ENCODE results near the gene LTBP2.

Gene LTBP2

GRCh38 chr14:74572726-74573301 lies 39.2 kb downstream of the LTBP2 start:
- no peak for FAIRE-seq
- no peak for TF ChIP-seq POLR2A (IDR thresholded peaks at IDR 0.05; ENCODE audit: low read depth, low read length)

GRCh38 chr14:74571901-74572725 lies 39.9 kb downstream of the LTBP2 start:
- FAIRE-seq, result peak; percentile 80
- DNase-seq (ENCODE audit: insufficient read length, low spot score), result no peak
- TF ChIP-seq POLR2A (IDR thresholded peaks at IDR 0.05; ENCODE audit: low read depth, low read length), result no peak

More at GRCh38 chr14:74572726-74573301, 39.2 kb downstream of the LTBP2 start:
- no peak for DNase-seq (ENCODE audit: insufficient read length, low spot score)

- FAIRE-seq, result no peak
- no peak for TF ChIP-seq POLR2A (IDR thresholded peaks at IDR 0.05; ENCODE audit: low read depth, low read length)
Measured at GRCh38 chr14:74571441-74571841, 40.6 kb downstream of the LTBP2 start.

GRCh38 chr14:74570696-74571095 lies 41.3 kb downstream of the LTBP2 start:
- no peak for FAIRE-seq
- TF ChIP-seq POLR2A (IDR thresholded peaks at IDR 0.05; ENCODE audit: low read depth, low read length), result no peak

More at GRCh38 chr14:74571441-74571841, 40.6 kb downstream of the LTBP2 start:
- DNase-seq (ENCODE audit: insufficient read length, low spot score), result no peak

GRCh38 chr14:74569806-74570591 lies 42.0 kb downstream of the LTBP2 start:
- DNase-seq (ENCODE audit: insufficient read length, low spot score), result no peak
- no peak for TF ChIP-seq POLR2A (IDR thresholded peaks at IDR 0.05; ENCODE audit: low read depth, low read length)
- no peak for FAIRE-seq

More at GRCh38 chr14:74570696-74571095, 41.3 kb downstream of the LTBP2 start:
- no peak for DNase-seq (ENCODE audit: insufficient read length, low spot score)

GRCh38 chr14:74569387-74569786 lies 42.6 kb downstream of the LTBP2 start:
- no peak for TF ChIP-seq POLR2A (IDR thresholded peaks at IDR 0.05; ENCODE audit: low read depth, low read length)
- DNase-seq (ENCODE audit: insufficient read length, low spot score) (no peak), FAIRE-seq (no peak)

GRCh38 chr14:74568911-74569310 lies 43.1 kb downstream of the LTBP2 start:
- no peak for FAIRE-seq
- no peak for DNase-seq (ENCODE audit: insufficient read length, low spot score)
- no peak for TF ChIP-seq POLR2A (IDR thresholded peaks at IDR 0.05; ENCODE audit: low read depth, low read length)

- DNase-seq (ENCODE audit: insufficient read length, low spot score) (no peak), FAIRE-seq (no peak)
- TF ChIP-seq POLR2A (IDR thresholded peaks at IDR 0.05; ENCODE audit: low read depth, low read length), result no peak
Measured at GRCh38 chr14:74568380-74568649, 43.7 kb downstream of the LTBP2 start.

- FAIRE-seq (no peak), DNase-seq (ENCODE audit: insufficient read length, low spot score) (no peak)
- no peak for TF ChIP-seq POLR2A (IDR thresholded peaks at IDR 0.05; ENCODE audit: low read depth, low read length)
Measured at GRCh38 chr14:74567646-74568379, 44.2 kb downstream of the LTBP2 start.

GRCh38 chr14:74567219-74567618 lies 44.8 kb downstream of the LTBP2 start:
- FAIRE-seq, result no peak
- no peak for DNase-seq (ENCODE audit: insufficient read length, low spot score)

GRCh38 chr14:74566174-74567141 lies 45.6 kb downstream of the LTBP2 start:
- TF ChIP-seq POLR2A (IDR thresholded peaks at IDR 0.05; ENCODE audit: low read depth, low read length), result no peak
- no peak for FAIRE-seq
- DNase-seq (ENCODE audit: insufficient read length, low spot score), result no peak

More at GRCh38 chr14:74567219-74567618, 44.8 kb downstream of the LTBP2 start:
- no peak for TF ChIP-seq POLR2A (IDR thresholded peaks at IDR 0.05; ENCODE audit: low read depth, low read length)

- no peak for DNase-seq (ENCODE audit: insufficient read length, low spot score)
- TF ChIP-seq POLR2A (IDR thresholded peaks at IDR 0.05; ENCODE audit: low read depth, low read length), result no peak
- FAIRE-seq, result no peak
Measured at GRCh38 chr14:74563586-74564159, 48.4 kb downstream of the LTBP2 start.

All from H54 (cell line).